Erythroblast (primary cell): ENCODE measurements around the gene TRAF2.

Experiments
- GATA1 ChIP-seq: IDR thresholded peaks from 2 replicates; pipeline ENCODE4 v1.6.1; 2011; ENCODE audit warnings: low read depth, mild to moderate bottlenecking, control low read depth, low read length, moderate library complexity
- POLR2A ChIP-seq: IDR thresholded peaks from 2 replicates; pipeline ENCODE4 v1.6.1; 2011; ENCODE audit warnings: mild to moderate bottlenecking, low read length

DNA sequence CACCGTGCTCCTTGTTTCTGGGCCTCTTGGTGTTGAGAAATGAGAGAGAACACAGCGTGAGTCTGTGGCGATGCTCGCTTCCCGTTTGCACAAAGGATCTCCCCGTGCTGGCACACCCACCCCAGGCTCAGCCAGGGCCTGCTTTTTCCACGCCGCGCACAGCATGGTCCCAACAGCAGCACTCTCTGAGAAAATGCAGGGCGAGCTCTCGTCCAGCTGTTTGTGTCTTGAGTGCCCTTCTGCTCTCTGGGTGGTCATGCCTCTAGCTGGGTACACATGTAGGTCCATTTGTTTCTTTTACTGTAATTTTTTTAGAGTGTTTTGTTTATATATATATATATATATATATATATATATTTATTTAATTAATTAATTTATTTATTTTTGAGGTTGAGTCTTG is 31.6 kb downstream of the TRAF2 start:
- TF ChIP-seq POLR2A, result no peak
- no peak for TF ChIP-seq GATA1
